Osteoblast (primary cell): ENCODE results near the gene CEP43. TPM values are rescaled to one million over a fixed set of nuclear protein-coding genes. Genes with fewer than 3 reads are reported as not detected.

Experiments
- DNase-seq: peaks from one replicate; pipeline ENCODE4 v3.0.0; 2011; ENCODE audit warnings: low spot score, mixed read lengths; ENCODE audit not compliant: insufficient read length; ENCODE audit errors: missing footprints
- H2AFZ ChIP-seq: 2 replicates; pipeline ENCODE4 v1.6.0; 2011; ENCODE audit warnings: mild to moderate bottlenecking, low read length
- H3K27ac ChIP-seq: 2 replicates; pipeline ENCODE4 v1.5.1; 2011; ENCODE audit warnings: mild to moderate bottlenecking, low read depth, low read length, moderate library complexity
- H3K27me3 ChIP-seq: 2 replicates; pipeline ENCODE4 v1.6.0; 2012; ENCODE audit warnings: mild to moderate bottlenecking, control low read depth, inconsistent platforms, low read length, moderate library complexity; ENCODE audit not compliant: insufficient read depth
- H3K36me3 ChIP-seq: 2 replicates; pipeline ENCODE4 v1.5.1; 2011; ENCODE audit warnings: mild to moderate bottlenecking, low read length, control low read depth, moderate library complexity; ENCODE audit not compliant: insufficient read depth
- H3K4me1 ChIP-seq: 2 replicates; pipeline ENCODE4 v1.5.1; 2011; ENCODE audit warnings: mild to moderate bottlenecking, low read length, control low read depth, moderate library complexity; ENCODE audit not compliant: insufficient read depth
- H3K4me2 ChIP-seq: 2 replicates; pipeline ENCODE4 v1.6.0; 2011; ENCODE audit warnings: mild to moderate bottlenecking, low read length; ENCODE audit not compliant: insufficient read depth
- H3K4me3 ChIP-seq: fragments of 200-600 bp; sonication (generic); 3 replicates; pipeline ENCODE4 v1.5.1; 2012; ENCODE audit warnings: mild to moderate bottlenecking, low read length, inconsistent platforms; ENCODE audit not compliant: insufficient read depth
- H3K79me2 ChIP-seq: 2 replicates; pipeline ENCODE4 v1.6.0; 2012; ENCODE audit warnings: mild to moderate bottlenecking, low read length, control low read depth, inconsistent platforms; ENCODE audit not compliant: insufficient read depth
- H3K9me3 ChIP-seq: 2 replicates; pipeline ENCODE4 v1.5.1; 2011; ENCODE audit warnings: low read depth, low read length, control low read depth
- H4K20me1 ChIP-seq: 2 replicates; pipeline ENCODE4 v1.6.0; 2012; ENCODE audit warnings: mild to moderate bottlenecking, low read length, control low read depth; ENCODE audit not compliant: insufficient read depth
- total RNA-seq: library from RNA; depleted of rRNA; stranded (reverse); fragments of >200 nt; gene quantifications from 2 replicates; pipeline ENCODE4 v1.2.3, GENCODE V29; 2012
- TF ChIP-seq, protein P1 (sequence below): IDR thresholded peaks from 2 replicates; pipeline ENCODE4 v1.5.1; 2011; ENCODE audit warnings: mild to moderate bottlenecking, low read depth, low read length, moderate library complexity; ENCODE audit errors: extremely low read depth

Gene CEP43
- total RNA-seq, 1 donor: 19.5 TPM

DNA sequence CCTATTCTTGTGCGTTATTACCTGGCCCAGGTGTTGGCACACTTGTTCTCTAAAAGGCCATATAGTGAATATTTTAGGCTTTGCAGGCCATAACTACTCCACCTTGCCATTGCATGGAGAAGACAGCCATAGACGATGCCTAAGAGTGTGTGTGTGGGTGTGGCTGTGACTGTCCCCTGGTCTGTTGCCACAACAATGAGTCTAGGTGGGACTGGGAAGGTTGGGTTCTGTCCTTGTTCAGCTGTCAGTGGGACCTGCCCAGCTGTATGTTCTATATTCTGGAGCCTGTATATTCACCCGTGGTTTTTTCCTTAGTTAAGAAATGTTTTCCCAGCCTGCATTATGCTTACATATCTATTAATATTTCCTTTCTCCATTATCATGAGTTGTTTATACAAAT, 38.6 kb downstream of the CEP43 start:
- Histone ChIP-seq H3K27ac (no peak overlapping the region), H3K4me3 (no peak overlapping the region), H3K4me1 (no peaks in the 10 kb centered on the region), H3K36me3 (peaks cover 35% of the 10 kb centered on the region), H4K20me1 (no peaks in the 10 kb centered on the region), H3K4me2 (no peak overlapping the region), H3K9me3 (no peaks in the 10 kb centered on the region), H2AFZ (no peak overlapping the region), H3K27me3 (no peaks in the 10 kb centered on the region), H3K79me2 (no peaks in the 10 kb centered on the region)
- no peak for DNase-seq
- TF ChIP-seq, protein P1, sequence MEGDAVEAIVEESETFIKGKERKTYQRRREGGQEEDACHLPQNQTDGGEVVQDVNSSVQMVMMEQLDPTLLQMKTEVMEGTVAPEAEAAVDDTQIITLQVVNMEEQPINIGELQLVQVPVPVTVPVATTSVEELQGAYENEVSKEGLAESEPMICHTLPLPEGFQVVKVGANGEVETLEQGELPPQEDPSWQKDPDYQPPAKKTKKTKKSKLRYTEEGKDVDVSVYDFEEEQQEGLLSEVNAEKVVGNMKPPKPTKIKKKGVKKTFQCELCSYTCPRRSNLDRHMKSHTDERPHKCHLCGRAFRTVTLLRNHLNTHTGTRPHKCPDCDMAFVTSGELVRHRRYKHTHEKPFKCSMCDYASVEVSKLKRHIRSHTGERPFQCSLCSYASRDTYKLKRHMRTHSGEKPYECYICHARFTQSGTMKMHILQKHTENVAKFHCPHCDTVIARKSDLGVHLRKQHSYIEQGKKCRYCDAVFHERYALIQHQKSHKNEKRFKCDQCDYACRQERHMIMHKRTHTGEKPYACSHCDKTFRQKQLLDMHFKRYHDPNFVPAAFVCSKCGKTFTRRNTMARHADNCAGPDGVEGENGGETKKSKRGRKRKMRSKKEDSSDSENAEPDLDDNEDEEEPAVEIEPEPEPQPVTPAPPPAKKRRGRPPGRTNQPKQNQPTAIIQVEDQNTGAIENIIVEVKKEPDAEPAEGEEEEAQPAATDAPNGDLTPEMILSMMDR: no peak

GRCh38 chr6:167044696-167045095, 45.5 kb downstream of the CEP43 start:
- H2AFZ ChIP-seq: no peak overlapping the region
- H3K4me1 ChIP-seq: peaks cover 11% of the 10 kb centered on the region
- H3K27me3 ChIP-seq: no peaks in the 10 kb centered on the region
- no peak overlapping the region for H3K4me3 ChIP-seq
- no peak overlapping the region for H3K4me2 ChIP-seq
- H3K36me3 ChIP-seq: peaks cover 4% of the 10 kb centered on the region
- DNase-seq: peak; percentile 95
- H3K9me3 ChIP-seq: no peaks in the 10 kb centered on the region
- TF ChIP-seq, protein P1: peak; percentile 34
- H3K79me2 ChIP-seq: no peaks in the 10 kb centered on the region
- H4K20me1 ChIP-seq: no peaks in the 10 kb centered on the region
- H3K27ac ChIP-seq: peak overlapping the region; percentile 16

GRCh38 chr6:167045828-167046580, 46.8 kb downstream of the CEP43 start:
- no peaks in the 10 kb centered on the region for H3K9me3 ChIP-seq
- peaks cover 11% of the 10 kb centered on the region for H3K4me1 ChIP-seq
- no peaks in the 10 kb centered on the region for H4K20me1 ChIP-seq
- H3K4me3 ChIP-seq: no peak overlapping the region
- no peak overlapping the region for H2AFZ ChIP-seq
- H3K27me3 ChIP-seq: no peaks in the 10 kb centered on the region
- no peaks in the 10 kb centered on the region for H3K36me3 ChIP-seq
- no peak for DNase-seq
- no peak overlapping the region for H3K4me2 ChIP-seq
- H3K27ac ChIP-seq: no peak overlapping the region
- no peaks in the 10 kb centered on the region for H3K79me2 ChIP-seq
- TF ChIP-seq, protein P1: no peak

- TF ChIP-seq, protein P1: no peak
- DNase-seq: no peak
- Histone ChIP-seq H2AFZ (no peak overlapping the region), H3K79me2 (no peaks in the 10 kb centered on the region), H3K4me1 (peaks cover 11% of the 10 kb centered on the region), H3K4me3 (no peak overlapping the region), H4K20me1 (no peaks in the 10 kb centered on the region), H3K27me3 (no peaks in the 10 kb centered on the region), H3K27ac (no peak overlapping the region), H3K4me2 (no peak overlapping the region), H3K36me3 (no peaks in the 10 kb centered on the region), H3K9me3 (no peaks in the 10 kb centered on the region)
Observed at GRCh38 chr6:167046861-167047495, 47.8 kb downstream of the CEP43 start.
